ENCODE measurements around the gene GNGT1. TPM values are rescaled to one million over a fixed set of nuclear protein-coding genes. Genes with fewer than 3 reads are reported as not detected.

Gene GNGT1
- total and polyA plus RNA-seq, 3 experiments from 2014 or later = not detected

GRCh38 chr7:93937818-93938217, 31.5 kb downstream of the GNGT1 start:
- no peak overlapping the region for H3K27ac Mint-ChIP-seq
- Histone ChIP-seq H3K9me3 (ENCODE audit: low read length) (no peaks in the 10 kb centered on the region), H3K4me3 (ENCODE audit: low read length) (no peak overlapping the region), H3K36me3 (ENCODE audit: insufficient read depth, low read length) (no peaks in the 10 kb centered on the region), H3K4me1 (ENCODE audit: insufficient read depth, low read length) (no peaks in the 10 kb centered on the region), H3K27me3 (ENCODE audit: insufficient read depth, low read length, poor library complexity, severe bottlenecking) (no peaks in the 10 kb centered on the region), H3K27ac (ENCODE audit: low read depth, low read length) (no peak overlapping the region)
- no peak overlapping the region for H3K4me3 Mint-ChIP-seq
- DNase-seq = no peak
- ChIA-PET CTCF (no interaction called here), POLR2A (no interaction called here)
- H3K9me3 Mint-ChIP-seq = peaks cover 0 to 3% (median 0%) of the 10 kb centered on the region in 5 donors
- no peaks in the 10 kb centered on the region for H3K4me1 Mint-ChIP-seq
- no peaks in the 10 kb centered on the region for H3K36me3 Mint-ChIP-seq
- H3K27me3 Mint-ChIP-seq = peaks cover 0 to 1% of the 10 kb centered on the region in 2 donors

GRCh38 chr7:93938293-93938692, 31.9 kb downstream of the GNGT1 start:
- Histone ChIP-seq H3K36me3 (ENCODE audit: insufficient read depth, low read length) (no peaks in the 10 kb centered on the region), H3K9me3 (ENCODE audit: low read length) (no peaks in the 10 kb centered on the region), H3K4me3 (ENCODE audit: low read length) (no peak overlapping the region), H3K27me3 (ENCODE audit: insufficient read depth, low read length, poor library complexity, severe bottlenecking) (no peaks in the 10 kb centered on the region), H3K4me1 (ENCODE audit: insufficient read depth, low read length) (no peaks in the 10 kb centered on the region), H3K27ac (ENCODE audit: low read depth, low read length) (no peak overlapping the region)
- Mint-ChIP-seq H3K4me3 (no peak overlapping the region), H3K36me3 (no peaks in the 10 kb centered on the region), H3K9me3 (peaks cover 0 to 3% (median 0%) of the 10 kb centered on the region in 5 donors), H3K27ac (no peak overlapping the region), H3K4me1 (no peaks in the 10 kb centered on the region), H3K27me3 (peaks cover 0 to under 1% of the 10 kb centered on the region in 2 donors)
- ChIA-PET CTCF (no interaction called here), POLR2A (no interaction called here)
- DNase-seq = no peak

GRCh38 chr7:93941945-93942344, 35.6 kb downstream of the GNGT1 start:
- POLR2A ChIA-PET = no interaction called here
- Mint-ChIP-seq H3K4me1 (no peaks in the 10 kb centered on the region), H3K4me3 (no peak overlapping the region), H3K27ac (no peak overlapping the region), H3K36me3 (no peaks in the 10 kb centered on the region), H3K9me3 (peaks cover 0 to 2% (median 0%) of the 10 kb centered on the region in 5 donors), H3K27me3 (peaks cover 0 to 1% of the 10 kb centered on the region in 2 donors)
- no peaks in the 10 kb centered on the region for H3K27me3 ChIP-seq (ENCODE audit: insufficient read depth, low read length, poor library complexity, severe bottlenecking)
- H3K9me3 ChIP-seq (ENCODE audit: low read length) = no peaks in the 10 kb centered on the region
- CTCF ChIA-PET = no interaction called here
- no peaks in the 10 kb centered on the region for H3K36me3 ChIP-seq (ENCODE audit: insufficient read depth, low read length)
- no peaks in the 10 kb centered on the region for H3K4me1 ChIP-seq (ENCODE audit: insufficient read depth, low read length)
- no peak overlapping the region for H3K4me3 ChIP-seq (ENCODE audit: low read length)
- no peak for DNase-seq
- no peak overlapping the region for H3K27ac ChIP-seq (ENCODE audit: low read depth, low read length)

- Histone ChIP-seq H3K27me3 (ENCODE audit: insufficient read depth, low read length, poor library complexity, severe bottlenecking) (no peaks in the 10 kb centered on the region), H3K4me1 (ENCODE audit: insufficient read depth, low read length) (no peaks in the 10 kb centered on the region), H3K27ac (ENCODE audit: low read depth, low read length) (no peak overlapping the region), H3K9me3 (ENCODE audit: low read length) (no peaks in the 10 kb centered on the region), H3K4me3 (ENCODE audit: low read length) (no peak overlapping the region), H3K36me3 (ENCODE audit: insufficient read depth, low read length) (no peaks in the 10 kb centered on the region)
- Mint-ChIP-seq H3K4me3 (no peak overlapping the region), H3K27ac (no peak overlapping the region), H3K4me1 (no peaks in the 10 kb centered on the region), H3K36me3 (no peaks in the 10 kb centered on the region), H3K27me3 (peaks cover 0 to 3% of the 10 kb centered on the region in 2 donors), H3K9me3 (no peaks in the 10 kb centered on the region)
- ChIA-PET CTCF (no interaction called here), POLR2A (no interaction called here)
- no peak for DNase-seq
Observed at GRCh38 chr7:93943816-93944540, 37.6 kb downstream of the GNGT1 start.

- Mint-ChIP-seq H3K4me3 (no peak overlapping the region), H3K27ac (no peak overlapping the region), H3K36me3 (no peaks in the 10 kb centered on the region), H3K27me3 (peaks cover 0 to 3% of the 10 kb centered on the region in 2 donors), H3K9me3 (no peaks in the 10 kb centered on the region), H3K4me1 (no peaks in the 10 kb centered on the region)
- ChIA-PET POLR2A (no interaction called here), CTCF (no interaction called here)
- Histone ChIP-seq H3K4me3 (ENCODE audit: low read length) (no peak overlapping the region), H3K9me3 (ENCODE audit: low read length) (no peaks in the 10 kb centered on the region), H3K27me3 (ENCODE audit: insufficient read depth, low read length, poor library complexity, severe bottlenecking) (no peaks in the 10 kb centered on the region), H3K27ac (ENCODE audit: low read depth, low read length) (no peak overlapping the region), H3K4me1 (ENCODE audit: insufficient read depth, low read length) (no peaks in the 10 kb centered on the region), H3K36me3 (ENCODE audit: insufficient read depth, low read length) (no peaks in the 10 kb centered on the region)
- no peak for DNase-seq
Observed at GRCh38 chr7:93944673-93945072, 38.3 kb downstream of the GNGT1 start.

GRCh38 chr7:93945083-93945482, 38.7 kb downstream of the GNGT1 start:
- no peak overlapping the region for H3K27ac Mint-ChIP-seq
- POLR2A ChIA-PET = no interaction called here

GRCh38 chr7:93945756-93946535, 39.6 kb downstream of the GNGT1 start:
- no peaks in the 10 kb centered on the region for H3K36me3 Mint-ChIP-seq
- no peaks in the 10 kb centered on the region for H3K4me1 Mint-ChIP-seq
- H3K27ac ChIP-seq (ENCODE audit: low read depth, low read length) = no peak overlapping the region
- H3K4me3 Mint-ChIP-seq = no peak overlapping the region
- H3K9me3 ChIP-seq (ENCODE audit: low read length) = no peaks in the 10 kb centered on the region
- DNase-seq = no peak
- no peaks in the 10 kb centered on the region for H3K4me1 ChIP-seq (ENCODE audit: insufficient read depth, low read length)
- no peaks in the 10 kb centered on the region for H3K9me3 Mint-ChIP-seq
- ChIA-PET POLR2A (no interaction called here), CTCF (no interaction called here)
- H3K27me3 ChIP-seq (ENCODE audit: insufficient read depth, low read length, poor library complexity, severe bottlenecking) = no peaks in the 10 kb centered on the region
- peaks cover 0 to 3% of the 10 kb centered on the region in 2 donors for H3K27me3 Mint-ChIP-seq
- no peaks in the 10 kb centered on the region for H3K36me3 ChIP-seq (ENCODE audit: insufficient read depth, low read length)
- H3K4me3 ChIP-seq (ENCODE audit: low read length) = no peak overlapping the region
- no peak overlapping the region for H3K27ac Mint-ChIP-seq

More at GRCh38 chr7:93945083-93945482, 38.7 kb downstream of the GNGT1 start:
- Mint-ChIP-seq H3K9me3 (no peaks in the 10 kb centered on the region), H3K36me3 (no peaks in the 10 kb centered on the region), H3K4me1 (no peaks in the 10 kb centered on the region), H3K27me3 (peaks cover 0 to 3% of the 10 kb centered on the region in 2 donors), H3K4me3 (no peak overlapping the region)
- Histone ChIP-seq H3K4me1 (ENCODE audit: insufficient read depth, low read length) (no peaks in the 10 kb centered on the region), H3K9me3 (ENCODE audit: low read length) (no peaks in the 10 kb centered on the region), H3K36me3 (ENCODE audit: insufficient read depth, low read length) (no peaks in the 10 kb centered on the region), H3K27ac (ENCODE audit: low read depth, low read length) (no peak overlapping the region), H3K27me3 (ENCODE audit: insufficient read depth, low read length, poor library complexity, severe bottlenecking) (no peaks in the 10 kb centered on the region), H3K4me3 (ENCODE audit: low read length) (no peak overlapping the region)
- CTCF ChIA-PET = no interaction called here
- no peak for DNase-seq

- Histone ChIP-seq H3K4me1 (ENCODE audit: insufficient read depth, low read length) (no peaks in the 10 kb centered on the region), H3K4me3 (ENCODE audit: low read length) (no peak overlapping the region), H3K27me3 (ENCODE audit: insufficient read depth, low read length, poor library complexity, severe bottlenecking) (no peaks in the 10 kb centered on the region), H3K27ac (ENCODE audit: low read depth, low read length) (no peak overlapping the region), H3K36me3 (ENCODE audit: insufficient read depth, low read length) (no peaks in the 10 kb centered on the region), H3K9me3 (ENCODE audit: low read length) (no peaks in the 10 kb centered on the region)
- H3K27me3 Mint-ChIP-seq = peaks cover 0 to 3% of the 10 kb centered on the region in 2 donors
- no peak for DNase-seq
- no peak overlapping the region for H3K4me3 Mint-ChIP-seq
- H3K9me3 Mint-ChIP-seq = no peaks in the 10 kb centered on the region
- no peaks in the 10 kb centered on the region for H3K4me1 Mint-ChIP-seq
- CTCF ChIA-PET = no interaction called here
- H3K27ac Mint-ChIP-seq = no peak overlapping the region
- POLR2A ChIA-PET = no interaction called here
- H3K36me3 Mint-ChIP-seq = no peaks in the 10 kb centered on the region
Observed at GRCh38 chr7:93948106-93948505, 41.7 kb downstream of the GNGT1 start.

Data from CD8-positive, alpha-beta memory T cell (primary cell).